ENCODE results near the gene AFMID.

AFMID gene

GRCh38 chr17:78235885-78236284, 48.7 kb downstream of the AFMID start:
- TF ChIP-seq CTCF (IDR thresholded peaks at IDR 0.05): no peak
- Histone ChIP-seq H3K9me3 (no peaks in the 10 kb centered on the region), H3K27me3 (peaks cover 0 to 39% of the 10 kb centered on the region in 2 donors), H3K27ac (no peak overlapping the region), H3K36me3 (no peaks in the 10 kb centered on the region), H3K4me1 (peaks cover 0 to 8% (median 2%) of the 10 kb centered on the region in 4 donors), H3K4me3 (no peak overlapping the region)
- no peak for DNase-seq
- intact Hi-C loops (cut with DNase I; ENCODE audit: low total_unique reads): no loop called here

DNA sequence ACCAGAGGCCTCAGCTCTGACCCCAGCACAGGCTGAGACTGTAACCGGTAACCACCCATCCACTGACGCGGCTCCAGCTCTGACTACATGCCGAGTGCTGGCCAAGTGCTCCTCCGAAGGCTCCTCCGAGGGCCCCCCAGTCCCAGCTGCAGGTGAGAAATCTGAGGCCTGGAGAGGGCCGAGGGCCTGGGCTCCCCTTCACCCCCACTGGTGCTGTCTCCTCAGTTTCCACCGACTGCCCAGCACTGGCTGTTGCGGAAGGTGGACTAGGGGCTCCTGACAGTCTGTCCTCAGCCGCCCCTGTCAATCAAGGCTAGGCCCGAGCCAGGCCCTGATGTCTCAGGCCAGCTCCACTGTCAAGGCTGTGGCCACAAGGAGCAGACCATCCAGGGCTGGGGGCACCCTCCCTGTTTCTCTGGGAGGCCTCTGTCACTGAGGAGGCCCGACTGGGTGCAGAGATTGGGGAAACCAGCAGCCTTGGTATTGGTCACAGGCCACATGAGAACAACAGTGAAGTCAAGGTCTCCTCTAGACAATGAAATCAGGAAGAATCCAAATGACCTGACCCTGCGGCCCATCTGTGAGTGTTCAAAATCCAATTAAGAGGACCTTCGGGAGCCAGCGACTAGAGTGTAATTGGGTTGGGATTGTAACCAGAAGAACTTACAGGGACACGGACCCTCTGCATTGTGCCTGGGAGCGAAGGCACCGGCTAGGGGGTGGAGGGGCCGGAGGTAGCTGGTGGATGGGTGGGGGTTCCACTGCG, 49.4 kb downstream of the AFMID start:
- Histone ChIP-seq H3K27ac (no peak overlapping the region), H3K36me3 (no peaks in the 10 kb centered on the region), H3K4me3 (no peak overlapping the region), H3K9me3 (no peaks in the 10 kb centered on the region), H3K27me3 (peaks cover 0 to 32% of the 10 kb centered on the region in 2 donors), H3K4me1 (peaks cover 0 to 7% (median 2%) of the 10 kb centered on the region in 4 donors)
- no peak for DNase-seq
- TF ChIP-seq CTCF (IDR thresholded peaks at IDR 0.05): no peak
- intact Hi-C loops (cut with DNase I; ENCODE audit: low total_unique reads): no loop called here

- no peaks in the 10 kb centered on the region for H3K4me1 ChIP-seq
Measured at GRCh38 chr17:78237401-78238012, 50.3 kb downstream of the AFMID start.

DNA sequence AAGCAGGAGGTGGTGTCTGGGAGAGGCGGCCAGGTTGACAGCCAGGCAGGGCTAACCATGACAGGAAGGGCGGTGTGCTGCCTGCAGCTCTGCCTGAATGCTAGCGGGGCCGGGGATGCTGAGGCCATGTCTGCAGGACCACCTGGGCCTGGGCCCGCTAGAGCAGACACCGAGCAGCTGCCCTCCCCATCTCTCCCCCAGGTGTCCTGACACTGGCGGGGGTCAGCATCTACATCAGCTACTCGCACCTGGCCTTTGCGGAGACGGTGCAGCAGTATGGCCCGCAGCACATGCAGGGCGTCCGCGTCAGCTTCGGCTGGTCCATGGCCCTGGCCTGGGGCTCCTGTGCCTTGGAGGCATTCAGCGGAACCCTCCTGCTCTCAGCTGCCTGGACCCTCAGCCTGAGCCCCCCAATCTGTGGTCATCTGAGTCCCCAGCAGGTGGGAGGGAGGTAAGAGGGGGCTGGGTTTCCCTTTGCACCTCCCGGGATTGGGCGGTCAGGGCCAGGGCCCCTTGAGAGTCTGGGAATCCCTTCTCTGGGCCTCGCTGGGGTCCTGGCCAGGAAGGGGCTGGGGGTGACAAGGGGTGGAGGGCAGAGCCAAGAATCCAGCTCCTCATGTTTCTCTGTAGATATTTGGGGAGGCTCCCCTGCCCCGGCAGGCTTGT, 51.8 kb downstream of the AFMID start:
- H3K4me1 ChIP-seq: no peaks in the 10 kb centered on the region
- no peak overlapping the region for H3K27ac ChIP-seq
- no peaks in the 10 kb centered on the region for H3K36me3 ChIP-seq
- no peak for TF ChIP-seq CTCF (IDR thresholded peaks at IDR 0.05)
- no peaks in the 10 kb centered on the region for H3K9me3 ChIP-seq
- intact Hi-C loops (cut with DNase I; ENCODE audit: low total_unique reads): no loop called here
- H3K27me3 ChIP-seq: peaks cover 0 to 13% of the 10 kb centered on the region in 2 donors
- H3K4me3 ChIP-seq: no peak overlapping the region
- no peak for DNase-seq

More at GRCh38 chr17:78237401-78238012, 50.3 kb downstream of the AFMID start:
- no peak for TF ChIP-seq CTCF (IDR thresholded peaks at IDR 0.05)
- peaks cover 0 to 22% of the 10 kb centered on the region in 2 donors for H3K27me3 ChIP-seq
- DNase-seq: no peak
- no peak overlapping the region for H3K4me3 ChIP-seq
- no peak overlapping the region for H3K27ac ChIP-seq
- H3K36me3 ChIP-seq: no peaks in the 10 kb centered on the region
- H3K9me3 ChIP-seq: no peaks in the 10 kb centered on the region
- intact Hi-C loops (cut with DNase I; ENCODE audit: low total_unique reads): no loop called here

GRCh38 chr17:78239489-78239931, 52.3 kb downstream of the AFMID start:
- H3K27ac ChIP-seq: no peak overlapping the region
- intact Hi-C loops (cut with DNase I; ENCODE audit: low total_unique reads): no loop called here
- TF ChIP-seq CTCF (IDR thresholded peaks at IDR 0.05): no peak
- H3K36me3 ChIP-seq: no peaks in the 10 kb centered on the region
- no peak overlapping the region for H3K4me3 ChIP-seq
- no peaks in the 10 kb centered on the region for H3K9me3 ChIP-seq
- no peak for DNase-seq
- H3K27me3 ChIP-seq: peaks cover 0 to 7% of the 10 kb centered on the region in 2 donors
- H3K4me1 ChIP-seq: no peaks in the 10 kb centered on the region

Measured in tibial artery (tissue), 4 donors.